NOMO-1 treated with DMSO at 0.1 percent for 48 hours (cell line): ENCODE measurements around the gene HSPG2.
"Not testable (repeated sequence)": the region's sequence is repeated elsewhere in the genome, so short reads cannot be mapped to it uniquely, and the experiment has no call there.

Source experiments
- DNase-seq: peaks from one replicate; lab custom pipeline; 2025; ENCODE audit not compliant: unreplicated experiment; lab: John Stamatoyannopoulos, UW

Gene HSPG2

DNA sequence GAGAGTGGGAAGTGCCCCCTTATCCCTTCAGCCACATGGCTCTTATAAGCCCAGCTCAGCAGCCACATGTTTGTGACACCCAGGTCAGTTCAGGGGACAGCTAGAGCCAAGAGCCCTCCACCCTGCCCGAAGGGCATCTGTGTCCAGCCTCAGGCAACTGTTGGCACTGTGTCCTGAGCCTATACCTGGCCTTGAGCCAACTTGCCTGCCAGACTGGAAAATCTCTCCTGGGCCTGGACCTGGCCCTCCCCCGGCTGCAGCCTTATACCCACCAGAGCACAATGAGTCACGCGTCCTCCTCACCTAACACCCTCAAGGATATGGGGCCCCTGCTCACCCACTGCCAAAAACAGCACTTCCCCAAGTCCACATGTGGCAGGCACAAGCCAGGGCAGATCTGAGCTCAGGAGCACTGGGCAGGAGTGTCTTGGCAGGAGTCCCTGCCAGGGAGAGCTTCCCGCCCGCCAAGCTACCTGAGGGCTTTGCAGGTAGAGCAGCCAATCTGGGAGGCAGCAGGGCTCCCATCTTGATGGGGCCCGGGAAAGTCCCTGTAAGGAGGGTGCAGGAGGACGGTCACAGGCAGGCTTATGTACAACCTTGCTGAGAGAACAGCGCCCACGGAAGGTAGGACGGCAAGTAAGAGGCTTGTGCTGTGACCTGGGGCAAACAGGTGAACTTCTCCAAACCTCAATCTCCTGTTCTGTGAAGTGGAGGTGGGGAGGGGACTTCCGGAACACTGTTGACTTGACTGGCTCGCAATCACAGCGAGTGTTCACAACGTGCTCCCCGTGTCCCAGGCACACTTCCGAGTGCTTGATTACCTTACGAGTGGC lies 19.8 kb upstream of the HSPG2 start:
- peak; percentile 8 for DNase-seq

- DNase-seq = no peak
Measured at GRCh38 chr1:21955501-21956281, 18.6 kb upstream of the HSPG2 start.

- no peak for DNase-seq
Measured at GRCh38 chr1:21955058-21955457, 17.9 kb upstream of the HSPG2 start.

DNA sequence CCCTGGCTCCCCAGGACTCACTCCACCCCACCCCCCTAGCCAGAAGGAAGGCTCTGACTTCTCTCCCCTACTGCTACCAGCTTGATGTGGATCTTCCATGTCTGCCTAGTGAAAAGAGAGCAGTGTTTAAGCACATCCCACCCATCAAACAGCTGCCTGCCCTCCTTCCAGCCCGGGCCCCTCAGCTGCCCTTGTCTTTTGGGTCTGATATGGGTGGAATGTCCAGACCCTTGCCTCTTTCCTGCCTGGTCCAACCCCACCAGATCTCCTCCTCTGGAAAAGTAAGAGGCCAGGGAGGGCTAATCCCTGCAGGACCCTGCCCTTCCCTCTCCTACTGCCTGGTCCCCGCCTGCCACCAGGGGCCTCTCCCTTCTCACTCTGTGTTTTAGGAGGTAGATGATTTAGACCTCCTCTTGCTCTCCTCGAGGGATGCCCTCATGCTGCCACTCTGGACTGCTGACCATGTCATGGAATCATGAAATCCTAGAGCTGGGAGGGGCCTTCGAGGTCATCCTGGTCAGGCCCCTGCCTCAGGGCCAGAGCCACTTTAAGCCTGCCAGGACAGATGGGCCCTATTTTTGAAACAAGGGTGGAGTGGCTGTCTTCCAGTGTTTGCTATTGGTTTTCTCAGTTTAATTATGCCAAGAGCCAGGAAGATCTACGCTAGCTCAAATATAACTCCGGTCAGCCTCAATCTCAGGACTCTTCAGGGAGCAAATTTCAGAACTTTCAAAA lies 15.8 kb upstream of the HSPG2 start:
- DNase-seq = no peak

GRCh38 chr1:21951226-21951870 lies 14.2 kb upstream of the HSPG2 start:
- no peak for DNase-seq

GRCh38 chr1:21950734-21951133 lies 13.6 kb upstream of the HSPG2 start:
- no peak for DNase-seq

DNA sequence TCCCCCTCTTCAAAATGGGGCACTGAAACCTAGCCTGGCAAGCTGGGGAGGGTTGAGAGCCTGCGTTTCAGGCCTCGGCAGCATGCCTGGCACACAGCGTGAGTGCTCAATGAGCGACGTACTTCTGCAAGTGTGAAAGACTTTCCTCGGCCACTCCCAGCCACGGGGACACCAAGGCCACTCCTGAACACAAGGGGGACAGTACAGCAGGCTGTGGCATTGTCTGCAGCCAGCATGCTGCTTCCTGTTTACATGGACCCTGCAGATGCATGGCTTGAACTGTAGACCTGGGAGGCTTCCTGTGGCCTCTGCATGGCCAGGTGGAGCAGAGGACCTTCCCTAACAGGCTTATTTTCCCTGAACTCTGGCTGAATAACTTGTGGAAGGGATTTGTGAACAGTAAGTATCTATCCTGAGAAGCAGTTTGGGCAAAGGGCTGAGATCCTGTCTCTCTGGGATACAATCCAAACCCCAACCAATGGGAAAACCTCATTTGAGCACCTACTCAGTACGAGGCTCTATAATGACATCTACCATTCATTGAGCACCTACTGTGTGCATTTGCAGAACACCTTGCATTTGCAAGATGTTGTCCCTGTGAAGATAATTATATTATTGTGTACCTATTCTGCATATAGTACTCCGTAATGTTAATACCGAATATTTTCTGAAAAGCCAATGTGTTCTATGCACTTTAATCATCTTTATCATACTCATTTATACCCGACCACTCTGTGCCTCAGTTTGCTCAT lies 9.9 kb upstream of the HSPG2 start:
- no peak for DNase-seq

GRCh38 chr1:21944733-21945073 lies 7.6 kb upstream of the HSPG2 start:
- no peak for DNase-seq

- not testable (repeated sequence) for DNase-seq
Measured at GRCh38 chr1:21942959-21943640, 6.0 kb upstream of the HSPG2 start.

GRCh38 chr1:21942464-21942863 lies 5.4 kb upstream of the HSPG2 start:
- no peak for DNase-seq

- no peak for DNase-seq
Measured at GRCh38 chr1:21941370-21941769, 4.3 kb upstream of the HSPG2 start.

- no peak for DNase-seq
Measured at GRCh38 chr1:21940492-21940891, 3.4 kb upstream of the HSPG2 start.

DNA sequence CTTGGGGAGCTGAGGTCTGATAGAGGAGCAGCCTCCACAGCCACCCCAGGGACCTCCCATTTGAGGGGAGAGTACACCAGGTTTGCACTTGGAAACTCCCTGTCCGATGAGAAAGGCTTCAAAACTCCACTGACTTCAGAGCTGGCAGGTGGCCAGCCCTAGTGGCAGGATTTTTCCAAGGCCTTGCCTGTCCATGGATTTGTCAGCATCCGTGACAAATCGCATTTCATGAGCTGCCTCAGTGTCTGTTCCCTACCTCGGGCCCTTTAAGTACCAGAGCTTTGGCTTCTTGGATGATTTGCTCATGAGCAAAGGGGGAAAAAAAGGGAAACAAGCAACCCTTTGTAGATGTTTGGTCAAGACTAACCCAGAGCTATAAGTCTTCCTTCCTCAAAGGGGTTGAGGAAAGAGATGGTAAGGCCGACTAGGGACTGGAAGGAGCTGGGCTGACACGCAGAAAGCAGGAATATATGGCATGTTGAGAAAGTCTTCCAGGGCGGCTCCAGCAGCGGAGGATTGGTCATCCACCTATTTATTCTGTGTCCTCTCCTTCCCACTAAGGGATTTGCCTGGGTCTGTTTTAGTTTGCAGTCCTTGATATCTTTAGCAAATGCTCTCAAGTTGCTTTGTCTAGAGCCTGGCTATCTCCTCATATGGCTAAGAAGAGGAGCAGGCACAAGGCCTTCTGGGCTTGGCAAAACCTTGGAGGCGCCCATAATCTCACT lies 2.7 kb upstream of the HSPG2 start:
- DNase-seq = peak; percentile 65

- no peak for DNase-seq
Measured at GRCh38 chr1:21938732-21939538, 1.8 kb upstream of the HSPG2 start.

DNA sequence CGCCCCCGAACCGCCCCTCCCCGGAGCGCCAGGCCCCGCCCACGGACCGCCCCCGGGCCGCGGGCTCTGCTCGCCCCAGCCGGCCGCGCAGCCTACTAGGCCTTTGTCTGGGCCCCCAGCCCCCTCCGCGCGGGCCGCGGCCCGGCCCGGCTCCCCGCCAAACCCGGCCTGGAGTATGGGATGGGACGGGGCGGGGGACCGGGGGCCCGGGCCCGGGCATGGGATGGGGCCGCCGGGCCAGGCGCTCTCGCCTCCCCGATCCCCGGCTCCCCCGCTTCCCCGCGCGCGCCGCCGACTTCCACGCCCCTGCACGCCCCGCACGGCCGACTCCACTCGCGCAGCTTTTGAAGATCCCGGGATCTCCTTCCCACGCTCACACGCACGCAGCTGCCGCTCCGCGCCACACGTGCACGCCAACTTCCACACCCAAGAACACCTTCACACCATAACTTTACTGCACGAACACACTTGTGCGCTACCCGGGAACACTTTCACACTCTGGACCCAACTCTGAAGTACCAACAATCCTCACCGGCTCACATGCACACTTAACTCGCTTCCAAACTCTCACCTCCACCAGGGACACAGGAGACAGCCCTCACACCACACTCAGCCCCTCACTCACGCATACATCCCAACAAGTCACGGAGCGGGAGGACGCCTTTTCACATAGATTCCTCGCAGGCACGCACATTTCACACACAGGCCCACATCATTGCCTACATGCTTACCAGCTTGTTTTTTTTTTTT lies 437 bp upstream of the HSPG2 start:
- DNase-seq = peak; percentile 44

- DNase-seq = no peak
Measured at GRCh38 chr1:21936366-21937031, 611 bp downstream of the HSPG2 start.

GRCh38 chr1:21935891-21936365 lies 1.2 kb downstream of the HSPG2 start:
- DNase-seq = no peak
